ENCODE measurements around the gene EME1. TPM values are rescaled to one million over a fixed set of nuclear protein-coding genes. Genes with fewer than 3 reads are reported as not detected.

Gene EME1
- polyA plus RNA-seq, 1 donor = 3.5 TPM

DNA sequence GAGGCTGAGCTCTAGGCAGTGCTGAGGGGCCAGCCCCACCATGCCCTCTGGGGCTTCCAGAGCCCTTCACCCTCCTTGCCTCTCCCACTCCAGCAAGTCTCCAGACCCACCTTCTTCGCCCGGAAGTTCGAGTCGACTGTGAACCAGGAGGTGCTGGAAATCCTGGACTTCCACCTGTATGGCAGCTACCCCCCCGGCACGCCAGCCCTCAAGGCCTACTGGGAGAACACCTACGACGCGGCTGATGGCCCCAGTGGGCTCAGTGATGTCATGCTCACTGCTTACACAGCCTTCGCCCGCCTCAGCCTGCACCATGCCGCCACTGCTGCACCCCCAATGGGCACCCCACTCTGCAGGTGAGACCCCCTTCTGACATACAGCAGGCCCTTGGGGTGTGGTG lies 16.6 kb upstream of the EME1 start:
- Histone ChIP-seq H3K4me1 (ENCODE audit: control insufficient read depth, insufficient read depth, low read length) (no peaks in the 10 kb centered on the region), H3K36me3 (ENCODE audit: control insufficient read depth, insufficient read depth, low read length) (peaks cover 91% of the 10 kb centered on the region), H3K27me3 (ENCODE audit: control insufficient read depth, insufficient read depth, low read length) (no peaks in the 10 kb centered on the region), H3K27ac (ENCODE audit: low read length) (no peak overlapping the region), H3K9me3 (ENCODE audit: control insufficient read depth, low read depth, low read length) (peaks cover 3% of the 10 kb centered on the region), H3K4me3 (ENCODE audit: low read length) (no peak overlapping the region)
- WGBS (ENCODE audit: insufficient coverage, low lambda C conversion rate) = no CpG with 5 or more reads among the region's 12 CpGs
- DNase-seq = no peak

GRCh38 chr17:50356892-50357510 lies 16.0 kb upstream of the EME1 start:
- H3K36me3 ChIP-seq (ENCODE audit: control insufficient read depth, insufficient read depth, low read length) = peaks cover 88% of the 10 kb centered on the region
- H3K27me3 ChIP-seq (ENCODE audit: control insufficient read depth, insufficient read depth, low read length) = no peaks in the 10 kb centered on the region
- WGBS (ENCODE audit: insufficient coverage, low lambda C conversion rate) = no CpG with 5 or more reads among the region's 12 CpGs
- H3K4me1 ChIP-seq (ENCODE audit: control insufficient read depth, insufficient read depth, low read length) = no peaks in the 10 kb centered on the region
- peaks cover 3% of the 10 kb centered on the region for H3K9me3 ChIP-seq (ENCODE audit: control insufficient read depth, low read depth, low read length)
- no peak overlapping the region for H3K4me3 ChIP-seq (ENCODE audit: low read length)
- no peak overlapping the region for H3K27ac ChIP-seq (ENCODE audit: low read length)
- DNase-seq = no peak

DNA sequence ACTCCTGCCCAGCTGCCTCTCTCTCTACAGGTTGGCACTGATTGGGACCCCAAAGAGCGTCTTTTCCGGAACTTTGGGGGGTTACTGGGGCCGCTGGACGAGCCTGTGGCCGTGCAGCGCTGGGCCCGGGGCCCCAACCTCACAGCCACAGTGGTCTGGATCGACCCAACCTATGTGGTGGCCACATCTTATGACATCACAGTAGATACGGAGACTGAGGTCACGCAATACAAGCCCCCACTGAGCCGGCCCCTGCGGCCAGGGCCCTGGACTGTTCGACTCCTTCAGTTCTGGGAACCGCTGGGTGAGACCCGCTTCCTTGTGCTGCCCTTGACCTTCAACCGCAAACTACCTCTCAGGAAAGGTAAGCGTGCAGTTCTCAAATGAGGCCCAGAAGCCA lies 14.9 kb upstream of the EME1 start:
- H3K4me1 ChIP-seq (ENCODE audit: control insufficient read depth, insufficient read depth, low read length) = no peaks in the 10 kb centered on the region
- peaks cover 3% of the 10 kb centered on the region for H3K9me3 ChIP-seq (ENCODE audit: control insufficient read depth, low read depth, low read length)
- H3K4me3 ChIP-seq (ENCODE audit: low read length) = no peak overlapping the region
- no peak overlapping the region for H3K27ac ChIP-seq (ENCODE audit: low read length)
- H3K27me3 ChIP-seq (ENCODE audit: control insufficient read depth, insufficient read depth, low read length) = no peaks in the 10 kb centered on the region
- peaks cover 78% of the 10 kb centered on the region for H3K36me3 ChIP-seq (ENCODE audit: control insufficient read depth, insufficient read depth, low read length)
- no CpG with 5 or more reads among the region's 17 CpGs for WGBS (ENCODE audit: insufficient coverage, low lambda C conversion rate)
- no peak for DNase-seq

GRCh38 chr17:50359005-50359699 lies 13.9 kb upstream of the EME1 start:
- H3K27me3 ChIP-seq (ENCODE audit: control insufficient read depth, insufficient read depth, low read length) = no peaks in the 10 kb centered on the region
- peaks cover 68% of the 10 kb centered on the region for H3K36me3 ChIP-seq (ENCODE audit: control insufficient read depth, insufficient read depth, low read length)
- WGBS (ENCODE audit: insufficient coverage, low lambda C conversion rate) = no CpG with 5 or more reads among the region's 5 CpGs
- H3K9me3 ChIP-seq (ENCODE audit: control insufficient read depth, low read depth, low read length) = peaks cover 3% of the 10 kb centered on the region
- no peak overlapping the region for H3K27ac ChIP-seq (ENCODE audit: low read length)
- H3K4me1 ChIP-seq (ENCODE audit: control insufficient read depth, insufficient read depth, low read length) = peaks cover 1% of the 10 kb centered on the region
- no peak for DNase-seq
- no peak overlapping the region for H3K4me3 ChIP-seq (ENCODE audit: low read length)

- Histone ChIP-seq H3K4me3 (ENCODE audit: low read length) (no peak overlapping the region), H3K4me1 (ENCODE audit: control insufficient read depth, insufficient read depth, low read length) (peaks cover 4% of the 10 kb centered on the region), H3K27ac (ENCODE audit: low read length) (no peak overlapping the region), H3K27me3 (ENCODE audit: control insufficient read depth, insufficient read depth, low read length) (no peaks in the 10 kb centered on the region), H3K36me3 (ENCODE audit: control insufficient read depth, insufficient read depth, low read length) (peaks cover 59% of the 10 kb centered on the region), H3K9me3 (ENCODE audit: control insufficient read depth, low read depth, low read length) (peaks cover 3% of the 10 kb centered on the region)
- no peak for DNase-seq
- WGBS (ENCODE audit: insufficient coverage, low lambda C conversion rate) = no CpG with 5 or more reads among the region's 14 CpGs
Measured at GRCh38 chr17:50359998-50360461, 13.0 kb upstream of the EME1 start.

DNA sequence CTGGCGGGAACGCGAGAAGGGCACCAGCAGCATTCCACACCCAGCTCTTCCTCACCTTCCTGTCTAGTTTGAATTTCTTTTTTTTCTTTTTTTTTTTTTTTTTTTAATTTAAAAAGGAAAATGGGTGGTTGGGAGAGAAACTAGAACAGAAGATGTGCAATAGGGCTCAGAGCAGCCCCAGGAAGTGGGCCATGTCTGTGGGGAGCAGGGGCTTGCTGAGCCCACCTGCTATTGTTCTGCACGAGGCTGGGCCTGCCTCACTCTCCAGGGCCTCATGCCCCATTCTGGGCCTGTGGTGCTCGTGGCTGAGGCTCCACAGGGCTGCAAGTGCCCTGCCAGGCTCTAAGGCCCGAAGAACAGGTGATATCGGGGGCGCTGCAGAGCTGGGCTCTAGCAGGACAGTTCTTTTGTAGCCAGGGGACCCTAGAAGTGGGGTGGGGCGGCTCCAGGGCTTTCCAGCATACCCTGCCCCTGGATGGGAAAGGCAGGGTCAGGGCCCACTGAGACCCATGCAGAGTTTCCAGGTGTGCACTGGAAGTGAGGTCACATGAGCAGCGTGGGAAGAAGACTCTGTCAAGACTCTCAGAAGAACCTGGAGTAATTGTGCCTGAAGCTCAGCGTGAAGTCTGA lies 12.4 kb upstream of the EME1 start:
- peaks cover 3% of the 10 kb centered on the region for H3K9me3 ChIP-seq (ENCODE audit: control insufficient read depth, low read depth, low read length)
- H3K4me3 ChIP-seq (ENCODE audit: low read length) = no peak overlapping the region
- DNase-seq = no peak
- no peak overlapping the region for H3K27ac ChIP-seq (ENCODE audit: low read length)
- H3K4me1 ChIP-seq (ENCODE audit: control insufficient read depth, insufficient read depth, low read length) = peaks cover 4% of the 10 kb centered on the region
- no CpG with 5 or more reads among the region's 11 CpGs for WGBS (ENCODE audit: insufficient coverage, low lambda C conversion rate)
- H3K36me3 ChIP-seq (ENCODE audit: control insufficient read depth, insufficient read depth, low read length) = peaks cover 55% of the 10 kb centered on the region
- no peaks in the 10 kb centered on the region for H3K27me3 ChIP-seq (ENCODE audit: control insufficient read depth, insufficient read depth, low read length)

DNA sequence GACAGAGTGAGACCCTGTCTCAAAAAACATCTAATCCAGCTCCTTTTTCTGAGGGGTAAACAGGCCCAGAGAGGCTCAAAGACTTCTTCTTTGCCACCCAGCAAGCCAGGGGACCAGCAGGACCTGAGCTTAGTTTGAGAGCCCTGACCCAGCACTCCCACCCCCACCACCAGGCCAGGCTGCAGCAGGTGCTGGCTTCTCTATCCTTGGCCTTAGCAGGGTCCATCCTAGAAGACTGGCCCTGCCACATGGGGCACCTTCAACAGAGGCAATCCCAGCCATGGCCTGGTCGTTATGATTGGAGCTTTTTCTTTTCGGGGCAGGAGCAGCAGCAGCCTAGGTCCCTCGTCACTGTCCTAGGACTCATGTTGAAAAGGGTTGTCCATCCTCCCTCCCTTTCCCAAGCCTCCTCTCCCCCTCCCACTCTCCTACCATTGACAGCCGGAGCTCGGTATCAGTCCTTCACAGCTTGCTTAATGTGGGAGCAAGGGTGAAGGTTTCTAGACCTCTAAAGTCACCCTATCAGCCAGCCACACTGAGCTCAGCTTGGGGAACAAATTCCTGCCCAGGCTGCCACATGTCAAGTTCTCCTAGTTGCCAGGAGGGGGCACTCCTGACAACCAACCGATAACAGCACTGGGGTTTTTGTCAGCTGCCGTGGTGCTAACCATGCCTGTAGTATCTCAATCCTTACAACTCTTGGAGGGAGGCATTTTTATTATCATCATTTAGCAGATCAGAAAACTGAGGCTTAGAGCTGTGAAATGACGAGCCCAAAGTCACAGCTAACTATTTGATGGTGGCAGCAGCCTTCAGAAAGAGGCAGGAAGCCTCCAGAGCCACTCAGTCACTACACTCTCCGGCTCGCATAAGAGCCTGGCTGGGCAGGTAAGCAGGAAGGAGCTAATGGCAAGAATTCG lies 11.2 kb upstream of the EME1 start:
- peaks cover 4% of the 10 kb centered on the region for H3K4me1 ChIP-seq (ENCODE audit: control insufficient read depth, insufficient read depth, low read length)
- peak; percentile 69 to 75 for DNase-seq
- peaks cover 3% of the 10 kb centered on the region for H3K9me3 ChIP-seq (ENCODE audit: control insufficient read depth, low read depth, low read length)
- WGBS (ENCODE audit: insufficient coverage, low lambda C conversion rate) = no CpG with 5 or more reads among the region's 11 CpGs
- H3K27ac ChIP-seq (ENCODE audit: low read length) = no peak overlapping the region
- peaks cover 55% of the 10 kb centered on the region for H3K36me3 ChIP-seq (ENCODE audit: control insufficient read depth, insufficient read depth, low read length)
- no peaks in the 10 kb centered on the region for H3K27me3 ChIP-seq (ENCODE audit: control insufficient read depth, insufficient read depth, low read length)
- H3K4me3 ChIP-seq (ENCODE audit: low read length) = no peak overlapping the region

DNA sequence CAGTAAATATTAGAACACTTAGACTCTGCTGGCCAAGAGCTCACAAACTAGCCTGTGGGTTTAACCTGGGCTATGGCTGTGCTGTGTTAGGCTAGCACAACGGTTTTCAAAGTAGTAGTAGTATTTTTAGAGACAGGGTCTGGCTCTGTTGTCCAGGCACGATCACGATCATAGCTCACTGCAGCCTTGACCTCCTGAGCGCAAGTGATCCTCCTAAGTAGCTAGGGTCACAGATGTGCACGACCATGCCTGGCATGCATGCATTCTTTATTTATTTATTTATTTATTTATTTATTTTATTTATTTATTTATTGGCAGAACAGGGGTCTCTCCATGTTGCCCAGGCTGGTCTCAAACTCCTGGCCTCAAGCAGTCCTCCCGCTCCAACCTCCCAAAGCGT lies 10.4 kb upstream of the EME1 start:
- 89% methylated on average over 4 of the region's 7 CpGs for WGBS (ENCODE audit: insufficient coverage, low lambda C conversion rate)
- Histone ChIP-seq H3K4me1 (ENCODE audit: control insufficient read depth, insufficient read depth, low read length) (peaks cover 4% of the 10 kb centered on the region), H3K4me3 (ENCODE audit: low read length) (no peak overlapping the region), H3K36me3 (ENCODE audit: control insufficient read depth, insufficient read depth, low read length) (peaks cover 55% of the 10 kb centered on the region), H3K27ac (ENCODE audit: low read length) (no peak overlapping the region), H3K9me3 (ENCODE audit: control insufficient read depth, low read depth, low read length) (peaks cover 3% of the 10 kb centered on the region), H3K27me3 (ENCODE audit: control insufficient read depth, insufficient read depth, low read length) (no peaks in the 10 kb centered on the region)
- DNase-seq = no peak

- no peaks in the 10 kb centered on the region for H3K9me3 ChIP-seq (ENCODE audit: control insufficient read depth, low read depth, low read length)
- no peak for DNase-seq
- no CpG with 5 or more reads among the region's 8 CpGs for WGBS (ENCODE audit: insufficient coverage, low lambda C conversion rate)
- no peak overlapping the region for H3K27ac ChIP-seq (ENCODE audit: low read length)
- H3K27me3 ChIP-seq (ENCODE audit: control insufficient read depth, insufficient read depth, low read length) = no peaks in the 10 kb centered on the region
- peaks cover 55% of the 10 kb centered on the region for H3K36me3 ChIP-seq (ENCODE audit: control insufficient read depth, insufficient read depth, low read length)
- H3K4me3 ChIP-seq (ENCODE audit: low read length) = no peak overlapping the region
- H3K4me1 ChIP-seq (ENCODE audit: control insufficient read depth, insufficient read depth, low read length) = peaks cover 4% of the 10 kb centered on the region
Measured at GRCh38 chr17:50363217-50364060, 9.6 kb upstream of the EME1 start.

All from large intestine (tissue), 3 donors.